Stimulated activated naive CD4-positive, alpha-beta T cell (primary cell): ENCODE measurements around the gene CRABP1.

Experiments
- DNase-seq, 6 experiments: peaks; one replicate each; lab custom pipeline; 2025; lab: John Stamatoyannopoulos, UW

The CRABP1 gene

DNA sequence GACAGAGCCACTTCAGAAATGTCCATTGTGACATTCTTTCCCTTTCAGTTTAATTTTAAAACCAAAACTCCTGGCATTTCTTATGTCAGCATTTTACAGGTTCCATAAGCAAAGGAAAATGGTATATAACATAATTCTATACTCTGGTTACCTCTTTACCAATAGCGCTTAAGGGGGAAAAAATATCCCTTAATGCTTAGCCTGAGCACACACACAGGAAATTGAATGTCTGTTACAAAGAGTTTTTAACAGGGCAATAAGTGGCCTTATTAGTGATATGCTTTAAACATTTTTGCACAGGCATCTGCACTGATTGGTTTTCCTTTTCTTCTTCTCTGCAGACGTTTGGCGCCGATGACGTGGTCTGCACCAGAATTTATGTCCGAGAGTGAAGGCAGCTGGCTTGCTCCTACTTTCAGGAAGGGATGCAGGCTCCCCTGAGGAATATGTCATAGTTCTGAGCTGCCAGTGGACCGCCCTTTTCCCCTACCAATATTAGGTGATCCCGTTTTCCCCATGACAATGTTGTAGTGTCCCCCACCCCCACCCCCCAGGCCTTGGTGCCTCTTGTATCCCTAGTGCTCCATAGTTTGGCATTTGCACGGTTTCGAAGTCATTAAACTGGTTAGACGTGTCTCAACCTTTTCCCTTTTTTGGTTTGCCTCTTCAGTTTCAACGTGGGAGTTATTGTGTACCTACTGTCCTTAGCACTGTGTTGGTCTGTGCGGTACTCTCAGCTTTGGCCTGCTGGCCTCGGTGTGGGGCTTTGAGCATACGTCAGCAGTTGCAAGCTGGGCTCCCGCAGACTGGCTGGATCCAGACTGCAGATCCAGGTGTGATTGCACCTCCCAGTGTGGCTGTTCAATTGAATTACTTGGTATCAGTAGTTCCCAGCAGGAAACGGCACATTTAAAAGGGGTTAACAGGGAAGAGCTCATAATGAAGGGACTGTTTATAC, 7.7 kb downstream of the CRABP1 start:
- DNase-seq = no peak

DNA sequence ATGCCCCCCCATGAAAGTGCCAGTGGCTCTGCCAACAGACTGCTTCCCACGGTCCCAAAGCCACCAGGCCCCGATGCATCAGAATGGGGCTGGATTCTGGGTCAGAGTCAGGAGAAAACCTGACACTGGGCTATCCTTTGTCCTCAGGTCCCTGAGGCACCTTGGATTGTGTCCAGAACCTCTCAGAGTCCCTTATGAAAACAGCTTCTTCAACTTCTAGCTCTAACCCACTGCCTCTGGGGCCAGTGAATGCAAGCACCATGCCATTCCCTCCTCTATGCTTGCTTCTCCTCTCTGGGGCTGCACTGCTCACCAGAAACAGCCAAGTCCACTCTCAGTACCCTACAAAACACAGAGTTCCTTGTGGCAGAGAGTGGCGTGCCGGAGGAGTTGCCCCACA, 9.9 kb downstream of the CRABP1 start:
- DNase-seq = no peak

DNA sequence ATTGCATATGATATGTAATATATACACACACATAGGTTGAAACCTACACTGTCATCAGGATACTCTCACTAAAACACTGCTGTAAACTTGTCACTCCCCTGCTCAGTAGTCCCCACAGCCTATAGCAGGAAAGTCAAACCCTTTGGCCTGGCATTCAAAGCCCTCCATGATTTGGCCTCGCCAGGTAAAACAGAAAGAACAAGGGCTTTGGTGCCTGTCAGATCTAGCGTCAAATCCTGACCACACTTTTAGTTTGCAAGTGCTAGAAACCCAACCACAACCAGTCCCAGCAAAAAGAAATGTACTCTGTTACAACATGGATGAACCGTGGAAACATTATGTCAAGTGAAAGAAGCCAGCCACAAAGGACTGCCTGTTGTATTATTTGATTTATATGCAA, 11.4 kb downstream of the CRABP1 start:
- no peak for DNase-seq

DNA sequence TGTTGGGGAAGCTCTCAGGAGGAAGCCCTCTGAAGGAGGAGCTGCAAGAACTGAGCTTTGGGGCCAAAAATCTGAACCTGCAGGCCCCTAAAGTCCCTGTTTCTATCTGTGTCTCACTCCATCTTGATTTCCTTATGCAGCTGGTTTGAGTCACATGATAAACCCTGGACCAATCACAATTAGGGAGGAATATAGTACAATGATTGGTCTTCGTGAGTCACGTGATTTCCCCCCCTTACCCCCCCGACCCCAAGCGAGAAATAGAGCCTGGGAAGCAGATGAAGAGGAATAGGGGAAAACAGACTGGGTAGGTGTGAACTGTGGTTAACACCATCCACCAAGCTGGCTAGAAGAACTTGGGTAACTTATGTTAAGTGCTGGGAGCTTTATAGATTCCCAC, 12.9 kb downstream of the CRABP1 start:
- DNase-seq = no peak

DNA sequence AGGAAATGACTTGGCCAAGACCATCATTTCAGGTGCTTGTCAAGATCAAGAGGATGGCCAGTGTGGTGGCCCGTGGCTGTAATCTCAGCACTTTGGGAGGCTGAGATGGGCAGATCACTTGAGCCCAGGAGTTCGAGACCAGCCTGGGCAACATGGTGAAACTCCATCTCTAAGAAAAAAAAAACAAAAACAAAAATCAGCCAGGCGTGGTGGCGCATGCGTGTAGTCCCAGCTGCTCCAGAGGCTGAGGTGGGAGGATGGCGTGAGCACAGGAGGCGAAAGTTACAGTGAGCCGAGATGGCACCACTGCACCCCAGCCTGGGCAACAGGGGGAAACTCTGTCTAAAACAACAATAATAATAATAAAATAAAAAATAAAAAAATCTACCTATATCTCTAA, 15.0 kb downstream of the CRABP1 start:
- no peak for DNase-seq

DNA sequence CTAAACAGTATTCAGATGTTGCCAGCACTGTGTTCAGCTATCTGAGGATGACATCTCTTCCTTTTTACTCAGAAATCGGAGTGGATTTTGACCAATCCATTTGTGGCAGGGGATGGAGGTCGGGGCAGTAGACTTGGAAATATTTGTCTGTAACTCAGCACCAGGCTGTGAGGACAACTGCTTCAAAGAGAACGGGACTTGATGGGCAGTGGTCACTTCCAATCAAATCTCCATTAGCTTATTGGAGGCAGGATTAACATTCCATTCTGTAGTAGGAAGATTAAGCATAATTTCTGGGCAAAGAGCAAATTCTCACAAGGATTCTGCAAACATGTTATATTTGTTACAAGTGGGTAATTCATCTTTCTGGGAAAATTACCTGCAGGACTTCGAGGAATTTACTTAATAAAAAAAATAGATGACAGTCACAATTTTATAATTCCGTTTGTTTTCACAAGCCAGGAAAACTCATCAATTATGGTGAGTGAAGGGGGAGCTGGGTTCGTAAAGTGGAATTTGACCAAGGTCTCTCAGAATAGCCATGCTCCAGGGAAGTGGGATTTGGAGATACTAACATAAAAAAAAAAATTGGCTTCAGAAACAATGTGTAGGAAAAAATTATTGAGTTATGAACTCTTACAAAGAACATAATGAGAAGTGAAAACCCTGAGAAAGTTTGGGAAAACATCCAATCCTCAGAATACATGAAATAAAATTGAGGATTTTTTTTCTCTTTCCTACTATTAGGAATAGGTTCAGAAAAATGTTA, 18.1 kb downstream of the CRABP1 start:
- no peak for DNase-seq

DNA sequence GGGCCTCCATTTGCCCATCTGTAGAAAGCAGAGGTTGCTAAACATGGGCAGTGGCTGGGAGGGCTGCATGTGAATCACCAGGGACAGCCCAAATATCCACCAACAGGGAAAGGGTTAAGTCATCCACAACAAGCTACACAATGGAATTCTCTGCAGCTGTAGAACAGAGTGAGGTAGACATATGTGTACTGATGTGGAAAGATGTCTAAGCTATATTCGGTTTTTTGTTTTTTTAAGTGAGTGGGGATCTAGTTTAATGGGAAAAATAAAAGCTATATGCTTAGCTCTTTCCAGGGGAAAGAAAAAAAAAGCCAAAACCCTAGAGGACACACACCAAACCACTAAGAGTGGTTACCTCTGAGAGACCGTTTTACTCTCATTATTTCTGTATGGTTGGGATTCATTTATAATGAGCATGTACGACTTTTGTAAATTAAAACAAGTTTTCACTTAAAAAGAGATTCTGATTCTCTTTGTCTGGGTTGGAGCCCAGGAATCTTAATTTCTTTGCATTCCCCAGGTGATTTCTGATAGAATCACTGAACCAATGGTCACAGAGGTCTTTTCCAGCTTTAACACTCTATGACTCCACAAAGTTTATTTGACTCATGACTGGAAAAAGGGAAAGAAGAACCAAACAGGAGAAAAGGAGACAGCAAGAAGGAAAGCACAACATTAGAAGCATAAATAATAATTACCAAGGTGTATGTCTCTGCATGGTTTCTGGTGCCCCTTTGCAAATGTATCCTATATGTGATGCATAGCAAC, 19.1 kb downstream of the CRABP1 start:
- DNase-seq = no peak

DNA sequence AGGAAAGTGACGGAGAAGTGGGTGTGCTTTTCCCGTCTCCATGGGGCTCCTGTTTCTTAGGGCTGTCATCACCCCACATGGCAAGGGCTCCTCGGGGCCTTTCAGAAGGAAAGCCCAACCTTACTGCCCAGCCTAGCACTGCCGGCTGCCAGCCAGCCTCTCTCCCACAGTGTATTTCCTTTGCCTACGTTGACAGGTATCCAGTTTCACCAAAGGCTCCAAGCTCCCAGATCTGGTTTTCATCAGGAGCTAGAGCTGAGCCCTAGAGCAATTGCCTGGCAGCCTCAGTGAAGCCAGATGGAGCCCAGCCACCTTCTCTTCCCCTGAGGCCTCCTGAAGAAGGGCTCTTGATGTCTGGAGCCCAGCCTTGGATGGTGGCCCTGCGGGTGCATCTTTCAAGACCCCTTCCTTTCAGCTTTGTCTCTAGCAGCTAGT, 20.2 kb downstream of the CRABP1 start:
- DNase-seq = no peak

DNA sequence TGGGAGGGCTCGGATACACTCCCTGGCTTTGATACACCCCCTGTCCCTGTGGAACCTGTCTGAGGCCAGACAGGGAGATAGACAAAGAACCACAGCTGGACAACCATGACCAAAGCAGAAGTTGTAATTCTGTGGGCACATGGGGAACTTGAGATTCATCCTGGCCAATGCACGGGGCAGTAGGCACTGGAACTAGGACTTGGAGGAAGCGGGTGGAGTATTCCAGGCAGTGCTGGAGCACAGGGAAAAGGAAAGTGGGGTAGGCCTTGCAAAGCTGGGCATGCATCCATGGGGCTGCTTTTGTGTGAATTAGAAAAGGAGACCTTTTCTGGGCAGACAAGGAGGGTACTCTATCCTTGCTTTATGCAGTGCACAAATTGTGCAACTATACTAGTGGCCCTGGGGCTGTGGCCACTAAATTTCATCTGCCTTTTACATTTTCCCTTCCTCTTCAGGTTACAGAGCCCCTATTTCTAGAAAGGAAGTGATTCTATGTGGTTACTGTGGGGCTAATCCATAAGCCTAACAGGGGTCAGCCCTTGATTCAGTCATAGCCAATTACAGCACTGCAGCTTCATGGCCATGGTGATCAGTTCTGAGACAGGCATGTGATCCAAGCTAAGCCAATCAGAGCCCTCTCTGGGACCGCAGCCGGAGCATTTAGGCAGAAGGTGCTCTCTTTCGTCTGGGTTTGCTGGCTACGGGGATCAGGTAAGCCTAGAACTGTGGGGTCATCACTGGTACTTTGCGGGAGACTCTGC, 21.0 kb downstream of the CRABP1 start:
- no peak for DNase-seq

DNA sequence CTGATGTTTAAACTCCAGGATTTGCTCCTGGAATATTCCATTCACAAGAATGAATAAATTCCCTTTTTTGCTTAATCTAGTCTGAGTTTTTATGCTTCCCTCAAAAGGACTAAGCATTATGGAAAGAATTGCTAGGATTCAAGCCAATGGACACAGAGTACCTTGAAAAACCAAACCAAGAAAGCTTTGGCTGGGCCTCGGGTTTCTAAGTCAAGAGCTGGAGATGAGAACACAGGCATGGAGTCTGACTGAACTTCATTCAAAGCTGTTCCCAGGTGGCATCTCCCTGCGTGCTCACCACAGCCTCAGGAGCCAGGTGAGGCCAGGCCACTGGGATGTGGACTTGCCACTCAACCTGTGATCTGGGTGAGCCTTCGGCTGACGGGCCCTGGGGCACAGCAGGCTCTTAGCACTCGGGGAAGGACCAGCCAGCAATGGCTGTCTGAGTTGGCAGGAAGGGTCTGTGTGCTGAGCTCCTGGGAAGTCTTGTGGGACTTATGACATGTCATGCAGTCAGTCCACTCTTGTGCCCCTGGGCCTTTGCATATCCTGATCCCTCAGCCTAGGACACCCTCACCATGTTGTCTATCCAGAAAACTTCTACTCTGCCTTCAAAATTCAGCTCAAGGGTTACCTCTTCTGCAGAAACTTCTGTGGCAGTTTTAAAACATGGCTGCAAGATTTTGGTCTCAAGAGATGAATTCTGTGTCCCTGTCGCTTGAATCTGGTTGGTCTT, 21.8 kb downstream of the CRABP1 start:
- DNase-seq = no peak

DNA sequence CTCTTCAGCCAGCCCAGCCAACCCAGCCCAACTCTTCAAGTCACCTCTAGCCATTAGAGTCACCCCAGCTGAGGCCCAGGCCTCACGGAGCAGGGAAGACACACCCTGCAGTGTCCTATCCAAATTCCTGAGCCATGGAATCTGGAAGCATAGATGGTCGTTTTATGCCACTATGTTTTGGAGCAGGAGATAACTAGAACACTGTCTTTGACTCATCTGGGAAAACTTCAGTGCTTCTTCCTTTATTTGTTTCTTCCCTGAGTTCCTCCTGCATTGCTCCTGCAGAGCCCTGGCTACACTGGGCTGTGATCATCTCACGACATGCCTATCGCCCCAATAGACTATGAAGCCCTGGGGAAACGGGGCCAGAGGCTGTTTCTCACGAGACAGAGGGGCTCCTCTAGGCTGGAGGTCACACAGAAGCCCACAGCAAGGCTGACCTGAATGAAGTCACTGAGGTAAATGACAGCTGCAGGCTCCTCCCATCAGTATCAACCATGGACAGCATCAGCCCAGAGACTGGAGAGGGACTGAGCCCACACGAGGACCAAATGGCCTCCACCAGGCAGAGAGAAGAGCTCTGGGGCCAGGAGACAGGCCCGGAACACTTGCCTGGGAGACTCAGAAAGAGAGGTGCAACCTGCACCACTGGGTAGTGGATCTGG, 22.7 kb downstream of the CRABP1 start:
- no peak for DNase-seq

DNA sequence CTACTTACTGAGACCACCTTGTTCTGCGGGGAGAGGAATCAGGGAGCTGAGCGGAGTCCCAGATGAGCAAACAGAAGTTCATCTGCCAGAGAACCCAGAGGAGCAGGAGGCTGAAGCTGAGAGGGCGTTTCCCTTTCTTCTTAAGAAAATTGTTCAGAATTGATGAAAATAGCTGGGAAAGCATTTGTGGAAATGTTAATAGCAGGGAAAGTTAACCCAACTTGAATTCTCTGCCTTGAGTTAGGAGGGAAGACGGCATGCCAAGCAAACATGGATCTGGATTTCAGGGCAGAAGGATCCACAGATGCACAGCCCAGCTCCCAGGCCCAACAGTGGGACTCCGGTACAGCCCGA, 23.2 kb downstream of the CRABP1 start:
- DNase-seq = no peak

DNA sequence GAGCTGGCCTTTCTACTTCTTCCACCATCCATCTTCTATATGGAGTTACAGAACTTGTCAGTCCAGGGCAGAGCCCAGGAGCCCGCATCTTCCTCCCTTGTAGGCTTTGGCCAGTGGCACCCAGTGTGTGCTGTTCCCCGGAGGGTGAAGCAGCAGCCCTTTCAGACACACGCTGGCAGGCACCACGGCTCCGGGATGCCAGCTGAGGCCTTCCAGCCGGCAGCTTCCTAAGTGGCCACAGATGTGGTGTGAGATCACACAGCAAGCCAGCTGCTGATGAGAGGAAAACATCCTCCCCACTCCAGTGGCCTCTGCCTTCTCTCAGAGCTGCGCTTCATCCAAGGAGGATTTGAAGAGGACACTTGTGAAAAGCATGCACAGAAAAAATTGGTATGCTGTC, 24.1 kb downstream of the CRABP1 start:
- no peak for DNase-seq

DNA sequence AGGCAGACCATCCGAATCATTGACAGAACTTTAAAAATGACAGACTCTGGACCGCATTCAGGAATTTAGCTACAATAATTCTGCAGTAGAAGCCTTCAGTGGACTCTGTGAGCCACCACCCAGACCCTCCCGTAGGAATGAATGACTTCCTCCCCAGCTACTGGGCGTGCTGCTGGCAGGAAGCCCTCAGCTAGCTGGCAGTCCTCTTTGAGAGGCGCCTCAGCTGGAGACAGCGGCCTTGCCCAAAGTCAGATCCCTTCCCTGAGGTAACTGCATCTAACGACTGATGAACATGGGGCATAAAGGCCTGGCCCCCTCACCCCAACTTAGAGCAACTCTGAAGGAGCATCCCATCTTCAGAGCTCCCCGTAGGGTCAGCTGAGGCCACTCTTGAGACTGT, 25.8 kb downstream of the CRABP1 start:
- DNase-seq = no peak

DNA sequence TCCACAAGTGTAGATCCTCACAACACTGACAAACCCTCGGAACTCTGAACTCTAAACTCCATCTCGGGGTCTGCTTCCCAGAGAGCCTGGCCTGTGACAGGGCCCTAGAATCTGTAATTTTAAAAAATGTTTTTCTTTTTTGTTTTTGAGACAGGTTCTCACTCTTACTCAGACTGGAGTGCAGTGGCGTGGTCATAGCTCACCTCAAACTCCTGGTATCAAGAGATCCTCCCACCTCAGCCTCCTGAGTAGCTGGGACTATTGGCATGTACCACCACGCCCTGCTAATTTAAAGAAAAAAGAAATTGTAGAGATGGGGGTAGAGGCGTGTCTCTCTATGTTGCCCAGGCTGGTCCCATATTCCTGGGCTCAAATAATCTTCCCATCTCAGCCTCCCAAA, 26.2 kb downstream of the CRABP1 start:
- DNase-seq = no peak

DNA sequence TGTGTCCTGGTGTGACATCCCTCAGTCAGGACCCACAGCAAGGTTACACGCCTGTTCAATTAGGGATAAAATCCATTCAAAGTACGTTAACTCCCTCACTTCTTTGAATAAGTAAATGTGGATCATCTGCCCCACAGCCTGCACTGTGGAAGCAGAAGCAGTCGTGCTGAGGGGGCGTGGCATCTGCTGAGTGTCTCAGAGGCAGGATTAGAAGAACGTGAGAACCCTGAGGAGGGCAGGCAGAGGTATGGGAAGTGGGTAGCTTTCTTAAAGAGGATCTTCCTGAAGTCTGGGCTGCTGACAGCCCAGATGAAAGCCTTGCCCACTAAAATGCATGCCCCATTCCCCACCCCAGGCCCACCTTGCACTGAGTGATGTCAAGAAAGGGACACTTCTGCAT, 28.5 kb downstream of the CRABP1 start:
- DNase-seq = no peak

DNA sequence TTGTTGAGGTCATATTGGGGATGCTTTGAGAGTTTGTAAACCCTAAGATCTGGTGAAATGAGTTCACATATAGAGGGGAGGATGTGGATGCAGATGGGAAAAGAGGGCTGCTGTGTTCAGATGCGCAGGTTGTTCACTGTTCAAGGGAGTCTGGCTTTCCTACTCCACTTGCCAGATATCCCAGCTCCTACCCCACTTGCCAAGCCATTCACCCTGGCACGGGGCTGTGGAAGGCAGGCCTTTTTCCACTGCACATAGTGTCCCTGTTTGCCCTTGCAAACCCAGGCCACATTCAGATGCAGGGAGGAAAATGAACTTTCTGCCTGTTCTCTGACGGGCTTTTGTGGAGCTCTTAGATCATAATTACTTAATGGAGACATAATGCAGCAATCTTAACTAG, 29.0 kb downstream of the CRABP1 start:
- DNase-seq = no peak

DNA sequence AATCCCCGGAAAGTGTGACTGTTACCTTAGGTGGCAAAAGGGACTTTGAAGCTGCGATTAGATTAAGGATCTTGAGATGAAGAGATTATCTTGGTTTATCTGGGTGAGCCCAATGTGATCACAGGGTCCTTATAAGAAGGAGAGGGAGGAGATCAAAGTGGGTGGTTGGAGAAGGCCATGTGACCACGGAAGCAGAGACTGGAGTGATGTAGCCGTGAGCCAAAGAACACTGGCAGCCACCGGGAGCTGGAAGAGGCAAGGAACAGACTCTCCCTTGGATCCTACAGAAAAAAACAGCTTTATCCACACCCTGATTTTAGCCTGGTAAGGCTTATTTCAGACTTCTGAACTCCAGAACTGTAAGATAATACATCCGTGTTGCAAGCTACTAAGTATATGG, 29.9 kb downstream of the CRABP1 start:
- DNase-seq = no peak

DNA sequence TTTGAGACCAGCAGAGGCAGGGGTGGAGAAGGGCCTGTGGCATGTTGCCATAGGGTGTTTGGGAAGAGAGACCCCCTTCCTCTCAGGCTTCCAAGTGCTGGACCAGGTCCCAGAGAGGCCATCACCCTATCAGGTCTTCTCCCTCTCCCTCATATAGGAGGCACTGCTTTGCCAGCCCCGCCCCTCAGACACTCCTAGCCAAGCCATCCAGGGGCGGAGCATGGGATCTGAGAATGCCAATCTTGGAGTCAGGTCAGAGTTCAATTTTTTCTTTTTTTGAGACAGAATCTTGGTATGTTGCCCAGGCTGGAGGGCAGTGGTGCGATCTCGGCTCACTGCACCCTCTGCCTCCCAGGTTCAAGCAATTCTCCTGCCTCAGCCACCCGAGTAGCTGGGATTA, 32.7 kb downstream of the CRABP1 start:
- no peak for DNase-seq
